ENCODE measurements around the gene TMEM39A.

The TMEM39A gene

DNA sequence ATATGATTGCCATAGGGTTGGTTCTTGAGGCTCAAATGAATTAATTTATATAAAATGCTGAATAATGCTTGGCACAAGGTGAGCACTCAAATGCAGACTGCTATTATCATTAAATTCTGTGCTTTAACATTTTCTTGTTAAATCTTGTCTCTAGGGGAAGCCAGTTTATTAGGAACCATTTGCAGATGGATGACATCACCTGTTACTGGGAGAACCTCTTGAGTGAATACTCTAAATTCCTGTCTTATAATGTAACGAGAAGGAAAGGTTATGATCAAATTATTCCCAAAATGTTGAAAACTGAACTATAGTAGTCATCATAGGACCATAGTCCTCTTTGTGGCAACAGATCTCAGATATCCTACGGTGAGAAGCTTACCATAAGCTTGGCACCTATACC, 28.7 kb upstream of the TMEM39A start:
- ChIA-PET CTCF (no interaction called here), POLR2A (no interaction called here)
- TF ChIP-seq, protein P1, sequence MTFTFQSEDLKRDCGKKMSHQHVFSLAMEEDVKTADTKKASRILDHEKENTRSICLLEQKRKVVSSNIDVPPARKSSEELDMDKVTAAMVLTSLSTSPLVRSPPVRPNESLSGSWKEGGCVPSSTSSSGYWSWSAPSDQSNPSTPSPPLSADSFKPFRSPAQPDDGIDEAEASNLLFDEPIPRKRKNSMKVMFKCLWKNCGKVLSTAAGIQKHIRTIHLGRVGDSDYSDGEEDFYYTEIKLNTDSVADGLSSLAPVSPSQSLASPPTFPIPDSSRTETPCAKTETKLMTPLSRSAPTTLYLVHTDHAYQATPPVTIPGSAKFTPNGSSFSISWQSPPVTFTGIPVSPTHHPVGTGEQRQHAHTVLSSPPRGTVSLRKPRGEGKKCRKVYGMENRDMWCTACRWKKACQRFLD (tag by site-specific recombination; IDR thresholded peaks at IDR 0.05): no peak
- TF ChIP-seq ZNF341 (tag by site-specific recombination; IDR thresholded peaks at IDR 0.05; ENCODE audit: low read depth) (no peak), ZNF621 (tag by site-specific recombination; IDR thresholded peaks at IDR 0.05) (no peak), FEZF1 (tag by site-specific recombination; IDR thresholded peaks at IDR 0.05) (no peak), HOXA7 (CRISPR knock-in tag; IDR thresholded peaks at IDR 0.05; ENCODE audit: borderline replicate concordance) (no peak), ZBTB1 (tag by site-specific recombination; IDR thresholded peaks at IDR 0.05) (no peak), YY1 (tag by site-specific recombination; IDR thresholded peaks at IDR 0.05) (no peak), ZNF561 (tag by site-specific recombination; IDR thresholded peaks at IDR 0.05; ENCODE audit: borderline replicate concordance) (no peak)

DNA sequence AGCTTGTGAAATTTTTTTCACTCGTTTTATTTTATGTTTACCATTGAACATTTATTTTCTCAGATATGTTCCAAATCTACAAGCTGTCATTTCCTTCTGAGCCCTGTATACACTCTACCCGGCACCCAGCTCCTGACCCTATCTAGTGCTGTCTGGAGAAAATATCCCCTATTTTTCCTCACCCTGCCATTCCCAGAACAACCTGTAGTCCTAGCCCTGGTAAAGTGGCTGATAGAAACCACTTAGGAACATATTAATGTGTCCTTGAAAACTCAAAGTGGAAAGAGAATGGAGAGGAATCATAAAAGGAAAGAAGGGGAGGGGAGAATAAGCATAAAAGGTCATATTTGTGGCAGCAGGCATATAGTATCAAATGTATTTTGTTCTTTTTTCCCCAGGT, 26.7 kb upstream of the TMEM39A start:
- ChIA-PET POLR2A (interaction anchor here (0.8 kb wide), 1 partner anchor 22 kb away, joined by 3 read pairs; no protein-coding TSS in a partner anchor), CTCF (interaction anchor here (0.7 kb wide), 3 partner anchors 35 to 1920 kb away, joined by 3 read pairs; no protein-coding TSS in a partner anchor)
- TF ChIP-seq, protein P2, sequence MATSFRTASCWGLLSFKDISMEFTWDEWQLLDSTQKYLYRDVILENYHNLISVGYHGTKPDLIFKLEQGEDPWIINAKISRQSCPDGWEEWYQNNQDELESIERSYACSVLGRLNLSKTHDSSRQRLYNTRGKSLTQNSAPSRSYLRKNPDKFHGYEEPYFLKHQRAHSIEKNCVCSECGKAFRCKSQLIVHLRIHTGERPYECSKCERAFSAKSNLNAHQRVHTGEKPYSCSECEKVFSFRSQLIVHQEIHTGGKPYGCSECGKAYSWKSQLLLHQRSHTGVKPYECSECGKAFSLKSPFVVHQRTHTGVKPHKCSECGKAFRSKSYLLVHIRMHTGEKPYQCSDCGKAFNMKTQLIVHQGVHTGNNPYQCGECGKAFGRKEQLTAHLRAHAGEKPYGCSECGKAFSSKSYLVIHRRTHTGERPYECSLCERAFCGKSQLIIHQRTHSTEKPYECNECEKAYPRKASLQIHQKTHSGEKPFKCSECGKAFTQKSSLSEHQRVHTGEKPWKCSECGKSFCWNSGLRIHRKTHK (tag by site-specific recombination; IDR thresholded peaks at IDR 0.05): no peak
- TF ChIP-seq ZNF843 (tag by site-specific recombination; IDR thresholded peaks at IDR 0.05): no peak
- no peak for TF ChIP-seq ZNF747 (tag by site-specific recombination; IDR thresholded peaks at IDR 0.05)
- Histone ChIP-seq H3K27ac (ENCODE audit: extremely low read depth, low read depth, low read length) (no peak overlapping the region), H3K9me3 (ENCODE audit: control insufficient read depth, insufficient read depth, low read depth, low read length) (no peaks in the 10 kb centered on the region), H3K4me3 (ENCODE audit: low read depth, low read length) (no peak overlapping the region), H3K4me1 (ENCODE audit: control insufficient read depth, insufficient read depth, low read length) (no peaks in the 10 kb centered on the region), H3K36me3 (ENCODE audit: control insufficient read depth in 2 of 2, insufficient read depth in 1 of 2, low read length in 2 of 2) (peaks cover 0 to 43% of the 10 kb centered on the region in 2 experiments; a peak in 2 of 3 replicates)

More for the DNA sequence above, 28.7 kb upstream of the TMEM39A start:
- H3K27ac ChIP-seq (ENCODE audit: extremely low read depth, low read depth, low read length): no peak overlapping the region
- peaks cover 0 to 24% of the 10 kb centered on the region in 2 experiments; a peak in 2 of 3 replicates for H3K36me3 ChIP-seq (ENCODE audit: control insufficient read depth in 2 of 2, insufficient read depth in 1 of 2, low read length in 2 of 2)
- no peak overlapping the region for H3K4me3 ChIP-seq (ENCODE audit: low read depth, low read length)
- no peaks in the 10 kb centered on the region for H3K9me3 ChIP-seq (ENCODE audit: control insufficient read depth, insufficient read depth, low read depth, low read length)
- H3K4me1 ChIP-seq (ENCODE audit: control insufficient read depth, insufficient read depth, low read length): no peaks in the 10 kb centered on the region

DNA sequence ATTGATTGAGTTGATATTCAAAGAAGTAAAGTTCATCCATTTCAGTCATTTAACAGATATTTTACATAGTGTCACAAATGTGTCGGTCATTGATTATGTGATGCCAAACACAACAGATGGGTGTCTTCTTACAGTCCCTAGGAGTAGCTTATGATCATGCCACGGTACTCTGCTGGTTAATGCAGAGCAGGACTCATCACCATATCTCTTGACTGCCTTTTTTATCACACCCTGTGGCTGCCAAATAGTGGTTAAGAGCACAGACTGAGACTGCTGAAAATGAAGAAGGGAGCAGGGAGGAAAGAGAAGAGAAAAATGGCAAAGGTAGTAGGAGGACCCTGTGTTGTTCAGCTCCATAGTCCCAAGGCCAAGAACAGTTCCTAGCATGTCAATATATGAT, 22.1 kb upstream of the TMEM39A start:
- Histone ChIP-seq H3K9me3 (ENCODE audit: control insufficient read depth, insufficient read depth, low read depth, low read length) (no peaks in the 10 kb centered on the region), H3K4me3 (ENCODE audit: low read depth, low read length) (no peak overlapping the region), H3K27ac (ENCODE audit: extremely low read depth, low read depth, low read length) (no peak overlapping the region), H3K36me3 (ENCODE audit: control insufficient read depth in 2 of 2, insufficient read depth in 1 of 2, low read length in 2 of 2) (peaks cover 0 to 36% of the 10 kb centered on the region in 2 experiments; a peak in 2 of 3 replicates), H3K4me1 (ENCODE audit: control insufficient read depth, insufficient read depth, low read length) (no peaks in the 10 kb centered on the region)
- ChIA-PET POLR2A (interaction anchor here (0.5 kb wide), 1 partner anchor 32 kb away, joined by 3 read pairs; no protein-coding TSS in a partner anchor), CTCF (no interaction called here)
- TF ChIP-seq ZSCAN23 (tag by site-specific recombination; IDR thresholded peaks at IDR 0.05): no peak
- no peak for TF ChIP-seq HOXC10 (CRISPR knock-in tag; IDR thresholded peaks at IDR 0.05)
- no peak for TF ChIP-seq ZFP41 (tag by site-specific recombination; IDR thresholded peaks at IDR 0.05; ENCODE audit: borderline replicate concordance)
- TF ChIP-seq ZNF19 (tag by site-specific recombination; IDR thresholded peaks at IDR 0.05; ENCODE audit: low read depth): no peak
- TF ChIP-seq ZNF776 (tag by site-specific recombination; IDR thresholded peaks at IDR 0.05; ENCODE audit: borderline replicate concordance): no peak
- TF ChIP-seq GLI4 (tag by site-specific recombination; IDR thresholded peaks at IDR 0.05): no peak
- TF ChIP-seq, protein P3, sequence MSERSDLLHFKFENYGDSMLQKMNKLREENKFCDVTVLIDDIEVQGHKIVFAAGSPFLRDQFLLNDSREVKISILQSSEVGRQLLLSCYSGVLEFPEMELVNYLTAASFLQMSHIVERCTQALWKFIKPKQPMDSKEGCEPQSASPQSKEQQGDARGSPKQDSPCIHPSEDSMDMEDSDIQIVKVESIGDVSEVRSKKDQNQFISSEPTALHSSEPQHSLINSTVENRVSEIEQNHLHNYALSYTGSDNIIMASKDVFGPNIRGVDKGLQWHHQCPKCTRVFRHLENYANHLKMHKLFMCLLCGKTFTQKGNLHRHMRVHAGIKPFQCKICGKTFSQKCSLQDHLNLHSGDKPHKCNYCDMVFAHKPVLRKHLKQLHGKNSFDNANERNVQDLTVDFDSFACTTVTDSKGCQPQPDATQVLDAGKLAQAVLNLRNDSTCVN (tag by site-specific recombination; optimal IDR thresholded peaks at IDR 0.05): no peak
- TF ChIP-seq EGR2 (tag by site-specific recombination; IDR thresholded peaks at IDR 0.05; ENCODE audit: low read depth): no peak
- TF ChIP-seq ZNF624 (tag by site-specific recombination; IDR thresholded peaks at IDR 0.05): no peak
- TF ChIP-seq ZNF169 (tag by site-specific recombination; IDR thresholded peaks at IDR 0.05): no peak
- TF ChIP-seq, protein P4, sequence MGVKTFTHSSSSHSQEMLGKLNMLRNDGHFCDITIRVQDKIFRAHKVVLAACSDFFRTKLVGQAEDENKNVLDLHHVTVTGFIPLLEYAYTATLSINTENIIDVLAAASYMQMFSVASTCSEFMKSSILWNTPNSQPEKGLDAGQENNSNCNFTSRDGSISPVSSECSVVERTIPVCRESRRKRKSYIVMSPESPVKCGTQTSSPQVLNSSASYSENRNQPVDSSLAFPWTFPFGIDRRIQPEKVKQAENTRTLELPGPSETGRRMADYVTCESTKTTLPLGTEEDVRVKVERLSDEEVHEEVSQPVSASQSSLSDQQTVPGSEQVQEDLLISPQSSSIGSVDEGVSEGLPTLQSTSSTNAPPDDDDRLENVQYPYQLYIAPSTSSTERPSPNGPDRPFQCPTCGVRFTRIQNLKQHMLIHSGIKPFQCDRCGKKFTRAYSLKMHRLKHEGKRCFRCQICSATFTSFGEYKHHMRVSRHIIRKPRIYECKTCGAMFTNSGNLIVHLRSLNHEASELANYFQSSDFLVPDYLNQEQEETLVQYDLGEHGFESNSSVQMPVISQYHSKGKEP (tag by site-specific recombination; IDR thresholded peaks at IDR 0.05): no peak
- no peak for TF ChIP-seq ZNF155 (tag by site-specific recombination; IDR thresholded peaks at IDR 0.05)
- no peak for TF ChIP-seq ZNF114 (tag by site-specific recombination; IDR thresholded peaks at IDR 0.05)
